ENCODE measurements around the gene ATP5F1B.

ATP5F1B gene

GRCh38 chr12:56616244-56616643 lies 29.5 kb downstream of the ATP5F1B start:
- DNase-seq (ENCODE audit: low spot score): no peak
- in situ Hi-C loops (cut with MboI; ENCODE audit: low pct_unique_long_range_greater_than_20kb, low sequenced_read_pairs, unreplicated experiment): no loop called here
- no peak for TF ChIP-seq CTCF (IDR thresholded peaks at IDR 0.05; ENCODE audit: extremely low read depth, insufficient read depth, missing control alignments)

- DNase-seq (ENCODE audit: low spot score): no peak
- no peak for TF ChIP-seq CTCF (IDR thresholded peaks at IDR 0.05; ENCODE audit: extremely low read depth, insufficient read depth, missing control alignments)
- in situ Hi-C loops (cut with MboI; ENCODE audit: low pct_unique_long_range_greater_than_20kb, low sequenced_read_pairs, unreplicated experiment): no loop called here
Observed at GRCh38 chr12:56614627-56615026, 31.2 kb downstream of the ATP5F1B start.

DNA sequence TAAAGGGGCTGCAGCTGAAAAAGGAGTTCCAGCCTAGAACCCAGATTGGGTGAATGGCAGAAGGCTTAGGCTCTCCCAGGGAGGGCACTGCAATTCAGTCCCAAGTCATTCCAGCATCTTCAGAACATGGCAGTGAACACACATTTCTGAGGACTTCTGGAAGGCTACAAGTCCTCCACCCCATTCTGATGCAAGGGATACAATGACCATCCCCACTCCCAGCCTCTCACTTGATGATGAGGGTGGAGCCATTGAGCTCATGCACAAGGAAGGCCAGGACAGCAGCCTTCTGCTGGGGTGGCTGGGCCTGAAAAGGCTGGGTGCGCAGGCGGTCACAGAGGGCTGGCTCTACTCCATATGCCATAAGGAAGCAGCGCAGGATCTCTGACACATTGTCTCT lies 41.4 kb downstream of the ATP5F1B start:
- in situ Hi-C loops (cut with MboI; ENCODE audit: low pct_unique_long_range_greater_than_20kb, low sequenced_read_pairs, unreplicated experiment): no loop called here
- TF ChIP-seq CTCF (IDR thresholded peaks at IDR 0.05; ENCODE audit: extremely low read depth, insufficient read depth, missing control alignments): no peak
- no peak for DNase-seq (ENCODE audit: low spot score)

DNA sequence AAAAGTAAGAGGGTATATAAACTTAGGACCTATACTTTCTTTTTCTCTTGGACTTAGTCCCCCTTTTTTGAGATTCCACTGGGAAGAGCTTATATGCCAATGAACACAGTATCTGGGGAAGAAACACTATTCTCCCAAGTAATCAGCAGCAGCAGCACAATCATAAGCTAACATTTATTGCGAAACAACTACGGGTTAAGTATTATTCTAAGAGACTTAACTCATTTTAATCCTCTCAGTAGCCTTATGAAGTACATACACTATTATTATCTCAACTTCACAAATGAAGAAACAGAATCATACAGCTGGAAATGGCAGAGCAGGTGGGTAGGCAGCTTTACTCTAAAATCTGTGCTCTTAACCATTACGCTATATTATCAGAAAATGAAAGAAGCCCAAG lies 43.5 kb downstream of the ATP5F1B start:
- DNase-seq (ENCODE audit: low spot score): no peak
- in situ Hi-C loops (cut with MboI; ENCODE audit: low pct_unique_long_range_greater_than_20kb, low sequenced_read_pairs, unreplicated experiment): no loop called here
- no peak for TF ChIP-seq CTCF (IDR thresholded peaks at IDR 0.05; ENCODE audit: extremely low read depth, insufficient read depth, missing control alignments)

DNA sequence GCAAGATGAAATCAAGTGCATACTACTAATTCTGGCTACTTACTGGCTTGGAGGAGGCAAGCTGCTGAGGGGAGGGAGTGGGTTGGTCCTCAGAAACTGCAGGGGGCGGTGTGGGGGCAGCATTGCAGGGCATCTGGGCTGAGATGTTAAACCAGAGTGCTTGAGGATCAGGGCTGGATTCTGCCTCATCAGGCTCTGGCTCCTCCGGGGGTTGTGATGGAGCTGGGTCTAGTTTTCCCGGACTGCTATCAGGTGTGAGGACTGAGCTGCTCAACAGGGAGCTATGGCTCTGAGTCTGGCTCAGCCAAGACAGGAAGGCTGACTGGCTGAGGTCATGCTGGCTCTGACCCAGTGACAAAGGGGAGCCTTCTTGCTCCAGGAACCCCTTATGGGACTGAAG lies 44.3 kb downstream of the ATP5F1B start:
- TF ChIP-seq CTCF (IDR thresholded peaks at IDR 0.05; ENCODE audit: extremely low read depth, insufficient read depth, missing control alignments): peak; percentile 40
- DNase-seq (ENCODE audit: low spot score): peak; percentile 36
- in situ Hi-C loops (cut with MboI; ENCODE audit: low pct_unique_long_range_greater_than_20kb, low sequenced_read_pairs, unreplicated experiment): no loop called here

- DNase-seq (ENCODE audit: low spot score): no peak
- in situ Hi-C loops (cut with MboI; ENCODE audit: low pct_unique_long_range_greater_than_20kb, low sequenced_read_pairs, unreplicated experiment): no loop called here
- TF ChIP-seq CTCF (IDR thresholded peaks at IDR 0.05; ENCODE audit: extremely low read depth, insufficient read depth, missing control alignments): no peak
Observed at GRCh38 chr12:56600753-56601152, 45.0 kb downstream of the ATP5F1B start.

- in situ Hi-C loops (cut with MboI; ENCODE audit: low pct_unique_long_range_greater_than_20kb, low sequenced_read_pairs, unreplicated experiment): no loop called here
- TF ChIP-seq CTCF (IDR thresholded peaks at IDR 0.05; ENCODE audit: extremely low read depth, insufficient read depth, missing control alignments): no peak
- DNase-seq (ENCODE audit: low spot score): no peak
Observed at GRCh38 chr12:56599797-56600196, 46.0 kb downstream of the ATP5F1B start.
